Measurements from ENCODE around the gene PODN.

The PODN gene, protein sequence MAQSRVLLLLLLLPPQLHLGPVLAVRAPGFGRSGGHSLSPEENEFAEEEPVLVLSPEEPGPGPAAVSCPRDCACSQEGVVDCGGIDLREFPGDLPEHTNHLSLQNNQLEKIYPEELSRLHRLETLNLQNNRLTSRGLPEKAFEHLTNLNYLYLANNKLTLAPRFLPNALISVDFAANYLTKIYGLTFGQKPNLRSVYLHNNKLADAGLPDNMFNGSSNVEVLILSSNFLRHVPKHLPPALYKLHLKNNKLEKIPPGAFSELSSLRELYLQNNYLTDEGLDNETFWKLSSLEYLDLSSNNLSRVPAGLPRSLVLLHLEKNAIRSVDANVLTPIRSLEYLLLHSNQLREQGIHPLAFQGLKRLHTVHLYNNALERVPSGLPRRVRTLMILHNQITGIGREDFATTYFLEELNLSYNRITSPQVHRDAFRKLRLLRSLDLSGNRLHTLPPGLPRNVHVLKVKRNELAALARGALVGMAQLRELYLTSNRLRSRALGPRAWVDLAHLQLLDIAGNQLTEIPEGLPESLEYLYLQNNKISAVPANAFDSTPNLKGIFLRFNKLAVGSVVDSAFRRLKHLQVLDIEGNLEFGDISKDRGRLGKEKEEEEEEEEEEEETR

DNA sequence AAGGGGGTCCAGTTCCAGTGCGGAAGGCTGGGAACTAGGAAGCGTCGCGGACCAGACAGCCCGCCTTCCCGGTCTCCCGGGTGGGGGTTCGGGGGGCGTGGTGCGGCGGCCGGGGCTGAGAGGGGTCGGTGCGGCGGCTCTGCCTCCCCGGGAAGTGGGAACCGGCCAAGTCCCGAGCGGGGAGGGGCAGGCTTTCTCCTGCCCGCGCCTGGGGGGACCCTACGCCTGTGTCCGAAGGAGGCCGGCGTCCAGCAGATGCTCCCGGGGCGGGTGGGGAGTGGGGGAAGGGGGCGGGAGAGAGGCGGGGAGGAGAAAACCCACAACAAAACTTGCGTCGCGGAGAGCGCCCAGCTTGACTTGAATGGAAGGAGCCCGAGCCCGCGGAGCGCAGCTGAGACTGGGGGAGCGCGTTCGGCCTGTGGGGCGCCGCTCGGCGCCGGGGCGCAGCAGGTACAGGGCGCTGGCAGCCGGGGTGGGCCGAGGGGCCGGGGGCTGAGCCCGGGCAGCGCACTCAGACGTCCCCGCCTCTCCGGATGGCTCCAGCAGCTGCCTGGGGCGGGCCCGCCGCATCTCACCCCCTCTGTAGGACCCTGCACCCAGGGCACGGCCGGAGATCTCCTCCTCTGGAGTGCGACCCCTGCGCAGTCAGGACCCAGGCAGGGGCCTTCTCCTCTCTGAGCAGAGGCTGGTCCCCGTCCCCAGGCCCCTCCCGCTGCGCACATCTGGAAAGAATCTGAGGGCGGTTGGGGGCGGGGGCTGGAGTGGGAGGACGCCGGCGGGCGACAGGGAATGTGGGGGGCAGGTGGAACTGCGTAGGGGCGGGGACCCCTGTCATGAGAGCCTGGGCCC, at the start of gene PODN:
Gene PODN (plus strand): TSS at position 355 of the 849 bp plus-strand sequence. CDS start 7,643 bp downstream, outside the sequence.
- DNase-seq, result peak; percentile 40

DNA sequence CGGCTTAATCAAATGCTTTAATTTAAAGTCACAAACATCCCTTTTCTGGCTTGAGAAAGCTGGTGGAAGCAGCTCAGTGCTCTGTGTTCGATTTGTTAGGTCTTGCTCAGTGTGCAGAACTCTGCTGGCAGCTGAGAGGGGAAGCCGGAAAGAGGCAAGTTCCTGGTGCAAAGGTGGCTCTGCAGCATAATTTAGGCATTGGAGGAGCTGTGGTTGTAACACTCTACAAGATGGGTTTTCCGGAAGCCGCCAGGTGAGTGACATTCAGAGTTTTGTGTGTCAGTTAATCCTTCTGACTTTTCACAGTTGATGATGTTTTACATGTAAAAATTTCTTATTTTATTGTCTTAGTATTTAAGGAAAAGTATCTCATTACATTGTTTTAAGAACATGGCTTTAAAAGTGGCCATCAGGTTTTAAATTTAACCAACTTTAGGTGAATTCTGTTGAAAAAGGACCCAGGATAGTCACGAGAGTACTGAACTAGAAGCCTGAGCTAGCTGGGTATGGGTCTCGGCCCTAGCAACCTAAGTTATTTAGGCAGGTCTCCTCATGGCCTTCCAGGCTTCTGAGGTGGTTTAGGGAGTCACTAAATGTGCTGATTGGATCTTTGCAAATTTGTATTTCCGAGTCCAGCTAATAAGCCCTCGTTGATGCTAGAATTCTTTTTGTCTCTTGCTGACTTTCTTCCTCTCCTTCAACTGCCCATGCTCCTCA, 47.1 kb upstream of the PODN start:
- peak; percentile 87 for DNase-seq

- no peak for DNase-seq
Measured at GRCh38 chr1:53015508-53015860, 46.5 kb upstream of the PODN start.

DNA sequence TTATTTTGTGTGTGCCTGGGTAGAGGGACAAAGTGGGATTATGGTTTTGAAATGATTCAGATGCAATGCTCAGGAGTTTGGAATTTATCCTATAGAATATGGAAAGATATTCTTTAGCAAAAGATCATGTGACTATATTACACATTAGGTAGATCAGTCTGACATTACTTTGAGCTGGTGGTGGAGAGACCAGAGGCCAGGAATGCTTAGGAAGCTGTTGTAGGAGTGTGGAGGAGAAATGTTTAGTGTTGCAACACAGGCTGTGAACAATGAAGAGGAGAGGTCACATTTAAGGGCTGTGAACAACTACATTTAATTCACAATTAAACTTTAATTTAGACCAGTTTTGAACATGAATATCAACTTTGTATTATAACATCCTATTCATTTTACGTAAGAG, 45.3 kb upstream of the PODN start:
- no peak for DNase-seq

GRCh38 chr1:53020588-53020987, 41.4 kb upstream of the PODN start:
- DNase-seq, result no peak

- no peak for DNase-seq
Measured at GRCh38 chr1:53022179-53022578, 39.8 kb upstream of the PODN start.

GRCh38 chr1:53023546-53023945, 38.5 kb upstream of the PODN start:
- no peak for DNase-seq

DNA sequence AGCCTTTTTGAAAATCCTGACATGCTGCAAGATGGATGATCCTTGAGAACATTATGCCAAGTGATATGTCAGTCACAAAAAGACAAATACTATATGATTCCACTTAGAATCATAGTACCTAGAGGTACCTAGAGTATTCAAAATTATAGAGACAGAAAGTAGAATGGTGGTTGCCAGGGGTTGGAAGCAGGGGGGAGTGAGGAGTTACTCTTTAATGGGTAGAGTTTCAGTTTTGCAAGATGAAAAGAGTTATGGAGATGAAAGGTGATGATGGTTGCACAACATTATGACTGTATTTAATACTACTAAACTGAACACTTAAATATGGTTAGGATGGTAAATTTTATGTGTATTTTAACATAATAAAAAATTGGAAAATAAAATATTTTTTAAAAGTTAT, 37.9 kb upstream of the PODN start:
- no peak for DNase-seq

DNA sequence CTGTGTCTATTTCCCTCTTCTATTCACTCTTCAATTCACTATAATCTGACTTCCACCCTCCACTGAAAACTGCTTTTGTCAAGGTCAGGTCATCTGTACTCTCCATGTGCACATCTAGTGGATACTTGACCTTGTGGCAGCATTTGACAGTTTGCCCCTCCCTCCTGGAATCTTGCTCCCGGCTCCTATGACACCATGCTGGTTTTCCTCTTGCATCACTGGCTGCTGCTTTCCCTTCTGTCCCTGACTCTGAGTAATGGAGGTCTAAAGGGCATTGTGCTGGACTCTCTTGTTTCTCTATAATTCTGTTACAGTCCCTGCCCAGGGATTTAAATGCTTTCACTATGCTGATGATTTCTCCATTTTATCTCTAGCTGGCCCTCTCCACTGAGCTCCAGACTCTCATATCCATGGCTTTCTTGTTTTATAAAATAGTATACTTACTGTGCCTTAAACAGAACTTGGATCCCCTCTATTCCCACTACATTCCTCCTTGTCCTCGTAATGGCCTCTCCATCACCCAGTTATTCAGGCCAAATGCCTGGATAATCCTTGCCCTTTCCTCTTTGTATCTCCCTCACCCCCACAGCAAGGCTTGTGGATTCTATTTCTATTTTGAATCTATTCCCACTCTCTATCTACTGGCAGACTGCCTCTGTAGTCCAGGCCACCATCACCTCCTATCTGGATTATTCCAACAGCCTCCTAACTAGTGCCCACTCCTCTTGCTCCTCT, 36.8 kb upstream of the PODN start:
- peak; percentile 88 for DNase-seq

DNA sequence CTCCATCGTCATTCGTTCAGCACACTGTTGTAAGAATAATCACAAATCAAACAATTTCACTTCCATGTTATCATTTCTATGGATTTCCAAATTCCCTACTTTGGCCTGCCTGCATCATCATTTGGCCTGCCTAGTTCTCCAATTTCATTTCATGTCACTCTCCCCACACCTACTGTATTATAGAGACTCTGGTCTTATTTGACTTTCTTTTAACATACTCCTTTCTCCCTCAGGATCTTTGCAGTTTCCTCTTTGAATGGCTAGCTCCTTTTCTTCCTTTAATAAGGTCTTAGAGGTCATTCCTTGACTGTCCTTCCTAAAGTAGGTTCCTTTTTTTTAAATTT, 36.3 kb upstream of the PODN start:
- DNase-seq, result no peak

DNA sequence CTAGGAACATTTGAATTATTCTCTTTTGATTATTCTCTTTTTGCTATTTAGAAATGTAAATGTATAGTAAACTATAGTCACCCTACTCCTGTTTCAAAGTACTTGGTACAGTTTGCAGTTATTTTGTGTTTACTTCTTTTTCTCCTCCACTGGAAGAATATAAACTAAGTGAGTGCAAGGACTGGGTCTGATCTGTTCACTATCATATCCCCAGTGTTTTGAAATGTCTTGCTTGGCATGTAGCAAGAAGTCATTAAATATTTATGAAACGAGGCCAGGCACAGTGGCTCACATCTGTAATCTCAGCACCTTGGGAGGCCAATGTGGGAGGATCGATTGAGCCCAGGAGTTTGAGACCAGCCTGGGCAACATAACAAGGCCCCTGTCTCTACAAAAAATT, 35.8 kb upstream of the PODN start:
- no peak for DNase-seq

- DNase-seq, result no peak
Measured at GRCh38 chr1:53031732-53032131, 30.3 kb upstream of the PODN start.

DNA sequence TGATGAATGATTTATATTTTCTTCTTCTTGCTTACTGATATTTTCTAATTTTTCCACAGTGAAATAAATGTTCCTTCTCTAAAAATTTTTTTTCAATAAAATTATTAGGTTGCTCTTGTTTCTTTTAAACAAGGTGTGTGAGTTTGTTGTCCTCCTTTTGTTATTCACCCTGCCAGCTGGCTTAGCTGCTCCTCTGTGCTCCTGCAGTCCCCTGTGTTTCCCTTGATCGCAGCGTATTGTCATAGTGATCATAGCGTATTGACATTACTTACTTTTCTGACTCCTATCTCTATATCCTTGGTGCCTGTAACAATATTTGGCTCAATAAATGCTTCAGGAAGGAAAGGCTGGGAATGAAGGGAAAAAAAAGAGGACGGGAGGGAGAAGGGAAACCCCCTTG, 24.9 kb upstream of the PODN start:
- no peak for DNase-seq

DNA sequence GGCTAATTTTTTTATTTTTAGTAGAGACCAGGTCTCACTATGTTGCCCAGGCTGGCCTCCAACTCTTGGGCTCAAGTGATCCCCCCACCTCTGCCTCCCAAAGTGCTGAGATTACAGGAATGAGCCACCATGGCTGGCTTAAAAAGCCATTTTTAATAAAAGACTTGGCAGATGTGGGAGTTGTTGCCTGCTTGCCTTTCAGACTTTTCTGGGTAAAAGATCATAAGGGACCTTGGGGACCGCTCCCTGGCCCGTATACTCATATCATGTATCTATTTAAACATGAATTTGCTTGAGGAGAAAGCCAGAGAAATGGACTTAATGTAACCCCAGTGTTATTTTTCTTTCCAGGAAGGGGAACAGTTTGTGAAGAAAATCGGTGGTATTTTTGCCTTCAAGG, 23.4 kb upstream of the PODN start:
- no peak for DNase-seq

DNA sequence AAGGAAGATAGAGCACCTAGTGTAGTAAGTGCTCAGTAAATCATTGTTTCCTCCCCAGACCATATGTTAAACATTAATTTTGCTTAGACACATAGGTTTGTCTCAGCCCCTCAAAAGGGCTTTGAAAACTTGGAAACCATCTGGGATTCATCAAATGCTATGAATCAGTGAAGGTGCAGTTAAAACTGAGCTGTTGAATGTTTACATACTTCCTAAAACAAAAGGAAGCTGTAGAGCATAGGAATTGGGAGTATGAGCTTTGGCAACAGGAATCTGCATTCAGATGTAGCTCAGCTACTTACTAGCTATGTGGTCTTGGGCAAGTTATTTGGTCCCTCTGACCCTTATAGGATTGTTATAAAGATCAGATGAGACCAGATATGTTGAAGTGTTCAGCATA, 18.7 kb upstream of the PODN start:
- DNase-seq, result peak; percentile 68

DNA sequence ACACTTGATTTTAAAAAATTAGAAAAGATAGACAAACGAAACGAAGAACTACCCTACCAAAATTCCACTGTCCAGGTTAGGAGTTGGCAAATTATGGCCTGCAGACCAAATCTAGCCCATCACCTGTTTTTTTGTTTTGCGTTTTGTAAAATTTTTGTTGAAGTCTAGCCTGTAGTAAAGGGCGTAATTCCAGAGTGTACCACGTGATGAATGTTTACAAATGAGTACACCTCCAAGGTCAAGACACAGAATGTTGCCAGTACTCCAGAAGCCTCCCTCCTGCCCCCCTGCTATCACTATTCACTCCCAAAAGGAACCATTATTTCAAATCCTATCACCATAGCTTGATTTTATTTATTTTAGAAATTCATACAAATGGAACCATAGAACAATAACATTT, 17.1 kb upstream of the PODN start:
- no peak for DNase-seq

DNA sequence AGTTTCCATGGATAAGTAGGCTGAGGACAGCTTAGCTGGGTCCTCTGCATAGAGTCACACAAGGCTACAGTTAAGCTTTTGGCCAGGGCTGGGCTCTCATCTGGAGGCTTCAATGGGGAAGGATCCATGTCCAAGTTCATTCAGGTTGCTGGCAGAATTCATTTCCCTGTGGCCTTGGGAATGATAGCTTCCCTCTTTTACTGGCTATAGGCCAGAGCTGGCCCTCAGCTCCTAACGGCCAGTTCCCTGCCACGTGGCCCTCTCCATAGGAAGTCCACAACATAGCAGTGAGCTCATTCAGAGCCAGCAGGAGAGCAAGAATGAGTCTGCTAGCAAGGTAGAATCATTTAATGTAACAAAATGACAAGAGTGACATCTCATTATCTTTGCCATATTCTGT, 15.1 kb upstream of the PODN start:
- DNase-seq, result peak; percentile 62

DNA sequence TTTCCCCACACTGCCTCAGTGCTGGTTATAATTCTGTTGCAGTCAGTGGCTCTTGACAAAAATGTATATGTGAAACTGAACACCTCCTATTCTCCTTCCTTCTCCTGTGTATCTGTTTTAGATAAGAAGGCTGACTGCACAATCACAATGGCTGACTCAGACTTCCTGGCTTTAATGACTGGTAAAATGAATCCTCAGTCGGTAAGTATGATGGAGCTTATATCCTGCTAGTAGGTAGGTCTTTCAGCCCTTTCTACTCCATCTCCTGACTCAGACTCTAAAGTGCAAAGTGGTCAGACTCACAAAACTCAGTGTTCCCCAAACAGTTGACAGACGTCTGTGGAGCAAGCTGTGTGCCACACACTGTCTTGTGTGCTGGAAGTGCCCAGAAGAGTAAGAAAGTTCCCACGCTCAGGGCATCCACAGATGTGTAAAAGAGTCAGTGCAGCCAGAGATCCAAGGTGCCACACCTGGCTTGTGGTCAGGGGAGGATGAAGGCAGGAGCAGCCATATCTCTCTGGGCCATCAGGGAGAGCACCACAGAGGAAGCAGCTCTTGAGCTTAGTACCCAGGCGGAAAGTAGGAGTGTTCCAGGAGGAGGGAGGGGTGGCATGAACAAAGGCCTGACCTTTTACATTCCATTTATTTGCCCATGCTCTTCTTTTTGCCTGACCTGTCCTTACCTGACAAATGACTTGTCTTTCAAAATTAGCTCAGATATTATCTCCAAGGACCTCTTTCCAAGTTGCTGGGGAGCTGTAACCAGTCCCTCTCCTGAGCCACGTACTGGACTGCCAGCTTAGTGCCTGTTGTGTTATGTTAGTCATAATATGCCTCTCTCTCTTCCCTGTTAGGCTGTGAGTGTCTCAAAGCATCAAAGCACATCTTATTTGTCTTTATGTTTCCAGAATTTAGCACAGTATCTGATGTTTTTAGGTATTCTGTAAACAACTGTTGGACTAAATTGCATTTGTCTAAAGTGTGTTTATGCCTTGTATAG, 14.0 kb upstream of the PODN start:
- DNase-seq, result peak; percentile 66

- no peak for DNase-seq
Measured at GRCh38 chr1:53048960-53049573, 12.9 kb upstream of the PODN start.

DNA sequence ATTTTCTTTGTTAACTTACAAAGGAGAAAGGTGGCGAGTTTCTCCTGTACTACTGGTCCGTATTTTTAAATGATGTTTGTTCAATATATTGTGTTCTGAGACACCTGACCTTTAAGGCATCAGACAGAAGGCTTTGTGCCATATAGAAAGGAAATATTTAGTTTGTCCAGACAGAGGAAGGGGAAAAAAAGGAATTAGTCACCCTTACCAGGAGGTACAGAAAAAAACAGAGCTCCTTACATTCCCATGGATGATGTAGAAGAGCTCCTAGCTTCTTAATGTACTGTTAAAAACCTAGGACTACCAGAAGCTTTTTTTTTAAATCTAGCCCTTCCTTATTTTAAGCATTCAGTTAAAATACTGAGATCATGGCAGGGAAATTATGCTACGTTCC, 12.4 kb upstream of the PODN start:
- DNase-seq, result no peak

- no peak for DNase-seq
Measured at GRCh38 chr1:53050310-53050709, 11.7 kb upstream of the PODN start.
